ENCODE measurements around the gene PRDM2. TPM values are rescaled to one million over a fixed set of nuclear protein-coding genes. Genes with fewer than 3 reads are reported as not detected.
A peak's percentile ranks its signal among the peaks of the same experiment; 100 is the strongest.
"Not testable (repeated sequence)": the region's sequence is repeated elsewhere in the genome, so short reads cannot be mapped to it uniquely, and the experiment has no call there.

The PRDM2 gene
- total RNA-seq, 2 donors from 2014 or later: 29.9 to 36.3 TPM

GRCh38 chr1:13697738-13698137 lies 2.2 kb upstream of the PRDM2 start:
- DNase-seq: no peak
- ATAC-seq: no peak
- intact Hi-C loops (cut with DNase I): no loop called here

GRCh38 chr1:13699510-13699909 lies 478 bp upstream of the PRDM2 start:
- intact Hi-C loops (cut with DNase I): no loop called here
- DNase-seq: peak; percentile 29
- ATAC-seq: peak; percentile 5 to 46

GRCh38 chr1:13700521-13701270 lies 708 bp downstream of the PRDM2 start:
- intact Hi-C loops (cut with DNase I): no loop called here
- ATAC-seq: peak; percentile 51 to 64
- DNase-seq: peak; percentile 48

- no peak for DNase-seq
- intact Hi-C loops (cut with DNase I): no loop called here
Observed at GRCh38 chr1:13701271-13701640, 1.3 kb downstream of the PRDM2 start.

GRCh38 chr1:13702425-13703127 lies 2.6 kb downstream of the PRDM2 start:
- ATAC-seq (no peak), DNase-seq (no peak)
- intact Hi-C loops (cut with DNase I): no loop called here

More at GRCh38 chr1:13701271-13701640, 1.3 kb downstream of the PRDM2 start:
- no peak for ATAC-seq

- ATAC-seq (no peak), DNase-seq (no peak)
- intact Hi-C loops (cut with DNase I): no loop called here
Observed at GRCh38 chr1:13703128-13703513, 3.1 kb downstream of the PRDM2 start.

GRCh38 chr1:13703558-13704490 lies 3.8 kb downstream of the PRDM2 start:
- intact Hi-C loops (cut with DNase I): no loop called here
- ATAC-seq (no peak), DNase-seq (no peak)

GRCh38 chr1:13706046-13706445 lies 6.1 kb downstream of the PRDM2 start:
- intact Hi-C loops (cut with DNase I): no loop called here
- no peak for DNase-seq
- peak in 1 of 2 donors; percentile 46 for ATAC-seq

GRCh38 chr1:13707164-13707563 lies 7.2 kb downstream of the PRDM2 start:
- intact Hi-C loops (cut with DNase I): no loop called here
- DNase-seq (no peak), ATAC-seq (no peak)

- no peak for ATAC-seq
- intact Hi-C loops (cut with DNase I): no loop called here
Observed at GRCh38 chr1:13708380-13708982, 8.5 kb downstream of the PRDM2 start.

GRCh38 chr1:13710086-13710485 lies 10.1 kb downstream of the PRDM2 start:
- intact Hi-C loops (cut with DNase I): no loop called here
- ATAC-seq (no peak), DNase-seq (no peak)

More at GRCh38 chr1:13708380-13708982, 8.5 kb downstream of the PRDM2 start:
- DNase-seq: no peak

- ATAC-seq (no peak), DNase-seq (no peak)
- intact Hi-C loops (cut with DNase I): no loop called here
Observed at GRCh38 chr1:13714851-13715250, 14.9 kb downstream of the PRDM2 start.

GRCh38 chr1:13715616-13716287 lies 15.8 kb downstream of the PRDM2 start:
- not testable (repeated sequence) for DNase-seq

GRCh38 chr1:13722808-13723360 lies 22.9 kb downstream of the PRDM2 start:
- DNase-seq: no peak
- intact Hi-C loops (cut with DNase I): no loop called here
- ATAC-seq: no peak

More at GRCh38 chr1:13715616-13716287, 15.8 kb downstream of the PRDM2 start:
- ATAC-seq; intact Hi-C loops (cut with DNase I): not testable (repeated sequence)

- intact Hi-C loops (cut with DNase I): no loop called here
- ATAC-seq (peak; percentile 71 to 85), DNase-seq (no peak)
Observed at GRCh38 chr1:13723810-13724209, 23.8 kb downstream of the PRDM2 start.

GRCh38 chr1:13725714-13726175 lies 25.8 kb downstream of the PRDM2 start:
- no peak for DNase-seq
- peak; percentile 45 to 62 for ATAC-seq
- intact Hi-C loops (cut with DNase I): no loop called here

GRCh38 chr1:13728091-13728715 lies 28.2 kb downstream of the PRDM2 start:
- intact Hi-C loops (cut with DNase I): no loop called here
- ATAC-seq: no peak
- DNase-seq: no peak

- intact Hi-C loops (cut with DNase I): no loop called here
- no peak for ATAC-seq
Observed at GRCh38 chr1:13730291-13730690, 30.3 kb downstream of the PRDM2 start.

More at GRCh38 chr1:13730291-13730690, 30.3 kb downstream of the PRDM2 start:
- no peak for DNase-seq
